WTC11 (cell line): ENCODE measurements around the gene SMKR1.

Experiments
- ARID4B ChIP-seq: sonication (generic); formaldehyde crosslinking; IDR thresholded peaks from 2 replicates; pipeline ENCODE4 v1.8.0; 2023; ENCODE audit warnings: missing genetic modification reagents, mild to moderate bottlenecking, borderline replicate concordance
- ATF1 ChIP-seq: sonication (generic); formaldehyde crosslinking; IDR thresholded peaks from 2 replicates; pipeline ENCODE4 v1.8.1; 2023; ENCODE audit warnings: mild to moderate bottlenecking, moderate library complexity, missing genetic modification reagents
- ATF6 ChIP-seq: sonication (generic); formaldehyde crosslinking; IDR thresholded peaks from 2 replicates; pipeline ENCODE4 v1.8.1; 2023; ENCODE audit warnings: mild to moderate bottlenecking, missing genetic modification reagents
- CBFB ChIP-seq: sonication (generic); formaldehyde crosslinking; IDR thresholded peaks from 2 replicates; pipeline ENCODE4 v1.8.1; 2022; ENCODE audit warnings: mild to moderate bottlenecking, low read depth, missing genetic modification reagents
- CREB1 ChIP-seq: sonication (generic); formaldehyde crosslinking; IDR thresholded peaks from 2 replicates; pipeline ENCODE4 v1.8.0; 2023; ENCODE audit warnings: mild to moderate bottlenecking, missing genetic modification reagents
- IRF1 ChIP-seq: sonication (generic); formaldehyde crosslinking; IDR thresholded peaks from 2 replicates; pipeline ENCODE4 v1.8.0; 2023; ENCODE audit warnings: missing genetic modification reagents
- JUN ChIP-seq: sonication (generic); formaldehyde crosslinking; IDR thresholded peaks from 2 replicates; pipeline ENCODE4 v1.8.0; 2023; ENCODE audit warnings: mild to moderate bottlenecking, missing genetic modification reagents
- MAX ChIP-seq: sonication (generic); formaldehyde crosslinking; IDR thresholded peaks from 2 replicates; pipeline ENCODE4 v1.8.0; 2022; ENCODE audit warnings: mild to moderate bottlenecking, missing genetic modification reagents
- NFYB ChIP-seq: sonication (generic); formaldehyde crosslinking; conservative IDR thresholded peaks from 2 replicates; pipeline ENCODE4 v1.8.0; 2022; ENCODE audit warnings: low read depth, missing genetic modification reagents
- SP1 ChIP-seq: sonication (generic); formaldehyde crosslinking; conservative IDR thresholded peaks from 2 replicates; pipeline ENCODE4 v1.8.1; 2022; ENCODE audit warnings: missing genetic modification reagents
- ZNF317 ChIP-seq: sonication (generic); formaldehyde crosslinking; IDR thresholded peaks from 2 replicates; pipeline ENCODE4 v1.8.1; 2023; ENCODE audit warnings: low read depth, mild to moderate bottlenecking, moderate library complexity, missing genetic modification reagents, borderline replicate concordance
- TF ChIP-seq, protein P1 (sequence below): fragments of 200-600 bp; IDR thresholded peaks from 2 replicates; pipeline ENCODE4 v1.8.0; 2022; ENCODE audit warnings: antibody characterized with exemption
- TF ChIP-seq, protein P2 (sequence below): sonication (generic); formaldehyde crosslinking; IDR thresholded peaks from 2 replicates; pipeline ENCODE4 v1.8.1; 2022; ENCODE audit warnings: mild to moderate bottlenecking, missing genetic modification reagents, moderate library complexity, borderline replicate concordance
- TF ChIP-seq, protein P3 (sequence below): sonication (generic); formaldehyde crosslinking; IDR thresholded peaks from 2 replicates; pipeline ENCODE4 v1.8.0; 2022; ENCODE audit warnings: missing genetic modification reagents

DNA sequence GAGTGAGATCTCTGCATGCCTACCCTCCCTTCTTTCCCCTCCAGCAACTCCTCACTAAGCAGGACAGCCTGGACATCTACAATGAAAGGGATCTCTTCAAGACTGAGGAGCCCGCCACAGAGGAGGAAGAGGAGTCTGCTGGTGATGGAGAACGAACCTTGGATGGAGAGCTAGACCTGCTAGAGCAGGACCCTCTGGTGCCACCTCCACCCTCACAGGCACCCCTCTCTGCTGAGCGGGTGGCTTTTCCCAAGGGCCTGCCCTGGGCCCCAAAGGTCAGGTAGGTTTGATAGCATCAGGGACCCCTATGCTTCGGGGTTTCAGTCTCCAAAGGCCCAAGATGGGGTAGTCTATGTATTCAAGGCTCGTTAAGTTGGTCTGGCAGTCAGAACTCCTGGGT lies 44.2 kb upstream of the SMKR1 start:
- TF ChIP-seq CBFB (no peak), ZNF317 (no peak), JUN (CRISPR knock-in tag) (no peak), ATF6 (CRISPR knock-in tag) (no peak), ATF1 (CRISPR knock-in tag) (no peak), CREB1 (CRISPR knock-in tag) (no peak), MAX (CRISPR knock-in tag) (no peak), IRF1 (no peak), SP1 (CRISPR knock-in tag) (no peak), ARID4B (CRISPR knock-in tag) (no peak), NFYB (CRISPR knock-in tag) (no peak)
- TF ChIP-seq, protein P1, sequence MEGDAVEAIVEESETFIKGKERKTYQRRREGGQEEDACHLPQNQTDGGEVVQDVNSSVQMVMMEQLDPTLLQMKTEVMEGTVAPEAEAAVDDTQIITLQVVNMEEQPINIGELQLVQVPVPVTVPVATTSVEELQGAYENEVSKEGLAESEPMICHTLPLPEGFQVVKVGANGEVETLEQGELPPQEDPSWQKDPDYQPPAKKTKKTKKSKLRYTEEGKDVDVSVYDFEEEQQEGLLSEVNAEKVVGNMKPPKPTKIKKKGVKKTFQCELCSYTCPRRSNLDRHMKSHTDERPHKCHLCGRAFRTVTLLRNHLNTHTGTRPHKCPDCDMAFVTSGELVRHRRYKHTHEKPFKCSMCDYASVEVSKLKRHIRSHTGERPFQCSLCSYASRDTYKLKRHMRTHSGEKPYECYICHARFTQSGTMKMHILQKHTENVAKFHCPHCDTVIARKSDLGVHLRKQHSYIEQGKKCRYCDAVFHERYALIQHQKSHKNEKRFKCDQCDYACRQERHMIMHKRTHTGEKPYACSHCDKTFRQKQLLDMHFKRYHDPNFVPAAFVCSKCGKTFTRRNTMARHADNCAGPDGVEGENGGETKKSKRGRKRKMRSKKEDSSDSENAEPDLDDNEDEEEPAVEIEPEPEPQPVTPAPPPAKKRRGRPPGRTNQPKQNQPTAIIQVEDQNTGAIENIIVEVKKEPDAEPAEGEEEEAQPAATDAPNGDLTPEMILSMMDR, result no peak
- TF ChIP-seq, protein P2, sequence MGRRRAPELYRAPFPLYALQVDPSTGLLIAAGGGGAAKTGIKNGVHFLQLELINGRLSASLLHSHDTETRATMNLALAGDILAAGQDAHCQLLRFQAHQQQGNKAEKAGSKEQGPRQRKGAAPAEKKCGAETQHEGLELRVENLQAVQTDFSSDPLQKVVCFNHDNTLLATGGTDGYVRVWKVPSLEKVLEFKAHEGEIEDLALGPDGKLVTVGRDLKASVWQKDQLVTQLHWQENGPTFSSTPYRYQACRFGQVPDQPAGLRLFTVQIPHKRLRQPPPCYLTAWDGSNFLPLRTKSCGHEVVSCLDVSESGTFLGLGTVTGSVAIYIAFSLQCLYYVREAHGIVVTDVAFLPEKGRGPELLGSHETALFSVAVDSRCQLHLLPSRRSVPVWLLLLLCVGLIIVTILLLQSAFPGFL (CRISPR knock-in tag), result no peak
- TF ChIP-seq, protein P3, sequence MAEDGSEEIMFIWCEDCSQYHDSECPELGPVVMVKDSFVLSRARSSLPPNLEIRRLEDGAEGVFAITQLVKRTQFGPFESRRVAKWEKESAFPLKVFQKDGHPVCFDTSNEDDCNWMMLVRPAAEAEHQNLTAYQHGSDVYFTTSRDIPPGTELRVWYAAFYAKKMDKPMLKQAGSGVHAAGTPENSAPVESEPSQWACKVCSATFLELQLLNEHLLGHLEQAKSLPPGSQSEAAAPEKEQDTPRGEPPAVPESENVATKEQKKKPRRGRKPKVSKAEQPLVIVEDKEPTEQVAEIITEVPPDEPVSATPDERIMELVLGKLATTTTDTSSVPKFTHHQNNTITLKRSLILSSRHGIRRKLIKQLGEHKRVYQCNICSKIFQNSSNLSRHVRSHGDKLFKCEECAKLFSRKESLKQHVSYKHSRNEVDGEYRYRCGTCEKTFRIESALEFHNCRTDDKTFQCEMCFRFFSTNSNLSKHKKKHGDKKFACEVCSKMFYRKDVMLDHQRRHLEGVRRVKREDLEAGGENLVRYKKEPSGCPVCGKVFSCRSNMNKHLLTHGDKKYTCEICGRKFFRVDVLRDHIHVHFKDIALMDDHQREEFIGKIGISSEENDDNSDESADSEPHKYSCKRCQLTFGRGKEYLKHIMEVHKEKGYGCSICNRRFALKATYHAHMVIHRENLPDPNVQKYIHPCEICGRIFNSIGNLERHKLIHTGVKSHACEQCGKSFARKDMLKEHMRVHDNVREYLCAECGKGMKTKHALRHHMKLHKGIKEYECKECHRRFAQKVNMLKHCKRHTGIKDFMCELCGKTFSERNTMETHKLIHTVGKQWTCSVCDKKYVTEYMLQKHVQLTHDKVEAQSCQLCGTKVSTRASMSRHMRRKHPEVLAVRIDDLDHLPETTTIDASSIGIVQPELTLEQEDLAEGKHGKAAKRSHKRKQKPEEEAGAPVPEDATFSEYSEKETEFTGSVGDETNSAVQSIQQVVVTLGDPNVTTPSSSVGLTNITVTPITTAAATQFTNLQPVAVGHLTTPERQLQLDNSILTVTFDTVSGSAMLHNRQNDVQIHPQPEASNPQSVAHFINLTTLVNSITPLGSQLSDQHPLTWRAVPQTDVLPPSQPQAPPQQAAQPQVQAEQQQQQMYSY (CRISPR knock-in tag), result no peak
